GM12892 (cell line): ENCODE results near the gene LAP3.

ENCODE experiments used
- POLR2A ChIP-seq: IDR thresholded peaks from 2 replicates; pipeline ENCODE4 v1.6.1; 2011; ENCODE audit warnings: low read depth, low read length, control low read depth
- POLR2AphosphoS5 ChIP-seq: IDR thresholded peaks from 2 replicates; pipeline ENCODE4 v1.6.1; 2011; ENCODE audit warnings: low read depth, low read length, control low read depth
- TAF1 ChIP-seq: IDR thresholded peaks from 2 replicates; pipeline ENCODE4 v1.6.1; 2011; ENCODE audit warnings: low read depth, mild to moderate bottlenecking, control low read depth, low read length, borderline replicate concordance

GRCh38 chr4:17642398-17642783 lies 65.4 kb downstream of the LAP3 start:
- no peak for TF ChIP-seq POLR2A
- TF ChIP-seq POLR2AphosphoS5, result no peak
- TF ChIP-seq TAF1, result no peak
